ENCODE data around the gene IGF1R. TPM values are rescaled to one million over a fixed set of nuclear protein-coding genes. Genes with fewer than 3 reads are reported as not detected.

IGF1R gene
- total and polyA plus RNA-seq, 2 of the 13 experiments (the other 11 are each of a cell fraction or from before 2014, with no cell fraction given), result 15.9 to 18.4 TPM

GRCh38 chr15:98843844-98844243 is 195.5 kb downstream of the IGF1R start (continued):
- TF ChIP-seq UBTF (CRISPR knock-in tag; IDR thresholded peaks at IDR 0.05) (no peak), U2AF1 (optimal IDR thresholded peaks at IDR 0.05; ENCODE audit: low read depth, low read length) (no peak), ZNF263 (CRISPR knock-in tag; IDR thresholded peaks at IDR 0.05) (no peak), ELF4 (CRISPR knock-in tag; IDR thresholded peaks at IDR 0.05; ENCODE audit: borderline replicate concordance) (no peak), RELA (CRISPR knock-in tag; IDR thresholded peaks at IDR 0.05) (no peak), DBP (CRISPR knock-in tag; IDR thresholded peaks at IDR 0.05; ENCODE audit: not compliant biosample characterization) (no peak), RFXANK (CRISPR knock-in tag; IDR thresholded peaks at IDR 0.05) (no peak), HDAC2 (CRISPR knock-in tag; IDR thresholded peaks at IDR 0.05) (peak; percentile 87), NKX3-1 (CRISPR knock-in tag; IDR thresholded peaks at IDR 0.05) (peak; percentile 96), ATF7-NPFF (CRISPR knock-in tag; IDR thresholded peaks at IDR 0.05; ENCODE audit: low read depth) (no peak), MXI1 (IDR thresholded peaks at IDR 0.05; ENCODE audit: borderline replicate concordance, low read depth, low read length) (no peak; the same call in 2 of the 3 replicates), SRY (CRISPR knock-in tag; IDR thresholded peaks at IDR 0.05) (no peak), ARNT (IDR thresholded peaks at IDR 0.05) (no peak), POLR2AphosphoS5 (IDR thresholded peaks at IDR 0.05; ENCODE audit: low read depth, low read length) (no peak), ZNF850 (CRISPR knock-in tag; conservative IDR thresholded peaks at IDR 0.05) (no peak), NR2F1 (CRISPR knock-in tag; IDR thresholded peaks at IDR 0.05) (0 out of 4 replicates have a peak, but pooled peaks of 1 of the 2 experiments have one; percentile 7), SETDB1 (CRISPR knock-in tag; IDR thresholded peaks at IDR 0.05; ENCODE audit: borderline replicate concordance) (no peak), ZBTB8A (CRISPR knock-in tag; IDR thresholded peaks at IDR 0.05; ENCODE audit: borderline replicate concordance, low read depth) (no peak), ZNF292 (CRISPR knock-in tag; IDR thresholded peaks at IDR 0.05; ENCODE audit: borderline replicate concordance, low read depth) (no peak), TFDP1 (CRISPR knock-in tag; IDR thresholded peaks at IDR 0.05; ENCODE audit: borderline replicate concordance) (no peak), ZNF691 (CRISPR knock-in tag; IDR thresholded peaks at IDR 0.05; ENCODE audit: borderline replicate concordance, low read depth) (no peak), ZNF12 (CRISPR knock-in tag; IDR thresholded peaks at IDR 0.05) (no peak), ZFP1 (CRISPR knock-in tag; IDR thresholded peaks at IDR 0.05) (no peak), KMT2A (CRISPR knock-in tag; IDR thresholded peaks at IDR 0.05) (no peak), PTBP1 (IDR thresholded peaks at IDR 0.05; ENCODE audit: low read depth, low read length, poor library complexity, severe bottlenecking) (no peak), MEIS1 (CRISPR knock-in tag; IDR thresholded peaks at IDR 0.05; ENCODE audit: borderline replicate concordance) (no peak), ZNF331 (CRISPR knock-in tag; IDR thresholded peaks at IDR 0.05) (0 out of 2 replicates have a peak, but pooled peaks have one; percentile 43), NR1H2 (CRISPR knock-in tag; IDR thresholded peaks at IDR 0.05; ENCODE audit: borderline replicate concordance, low read depth) (no peak), ZSCAN21 (CRISPR knock-in tag; IDR thresholded peaks at IDR 0.05; ENCODE audit: borderline replicate concordance) (no peak)
